RWPE2 (cell line): ENCODE data around the gene NSD1.
A peak's percentile ranks its signal among the peaks of the same experiment; 100 is the strongest.
"Not testable (repeated sequence)": the region's sequence is repeated elsewhere in the genome, so short reads cannot be mapped to it uniquely, and the experiment has no call there.

Experiments
- ATAC-seq: fragments of 200-7000 bp; cut with Tn5 transposase; 3 replicates; pipeline ENCODE4 v1.9.1; 2021; ENCODE audit warnings: low read depth
- DNase-seq: peaks from one replicate; pipeline ENCODE4 v3.0.0-alpha.2; 2020; ENCODE audit warnings: low spot score
- H3K27ac ChIP-seq: fragments of 450-650 bp; 2 replicates; pipeline ENCODE4 v1.5.1; 2017; ENCODE audit warnings: mild to moderate bottlenecking; ENCODE audit not compliant: poor library complexity, severe bottlenecking
- H3K27me3 ChIP-seq: fragments of 250-450 bp; sonication (Bioruptor Pico); 2 replicates; pipeline ENCODE4 v1.5.1; 2021; ENCODE audit warnings: mild to moderate bottlenecking, moderate library complexity; ENCODE audit not compliant: insufficient read depth, poor library complexity, severe bottlenecking
- H3K36me3 ChIP-seq: fragments of 250-450 bp; sonication (Bioruptor Pico); 2 replicates; pipeline ENCODE4 v1.5.1; 2020; ENCODE audit warnings: low read depth, mild to moderate bottlenecking, moderate library complexity
- H3K4me1 ChIP-seq: fragments of 250-450 bp; sonication (Bioruptor Pico); 2 replicates; pipeline ENCODE4 v1.5.1; 2021; ENCODE audit warnings: mild to moderate bottlenecking, moderate library complexity; ENCODE audit not compliant: insufficient read depth, poor library complexity, severe bottlenecking
- H3K4me3 ChIP-seq: fragments of 250-450 bp; sonication (Bioruptor Pico); 2 replicates; pipeline ENCODE4 v1.5.1; 2021; ENCODE audit warnings: mild to moderate bottlenecking, moderate library complexity; ENCODE audit not compliant: severe bottlenecking
- H3K9me3 ChIP-seq: fragments of 250-450 bp; sonication (Bioruptor Pico); 2 replicates; pipeline ENCODE4 v1.5.1; 2021; ENCODE audit warnings: mild to moderate bottlenecking, moderate library complexity; ENCODE audit not compliant: severe bottlenecking
- TF ChIP-seq, protein P1 (sequence below): fragments of 450-650 bp; IDR thresholded peaks from one replicate; pipeline ENCODE4 v1.5.1; 2017; ENCODE audit warnings: mild to moderate bottlenecking, moderate library complexity; ENCODE audit not compliant: poor library complexity, severe bottlenecking

Gene NSD1

DNA sequence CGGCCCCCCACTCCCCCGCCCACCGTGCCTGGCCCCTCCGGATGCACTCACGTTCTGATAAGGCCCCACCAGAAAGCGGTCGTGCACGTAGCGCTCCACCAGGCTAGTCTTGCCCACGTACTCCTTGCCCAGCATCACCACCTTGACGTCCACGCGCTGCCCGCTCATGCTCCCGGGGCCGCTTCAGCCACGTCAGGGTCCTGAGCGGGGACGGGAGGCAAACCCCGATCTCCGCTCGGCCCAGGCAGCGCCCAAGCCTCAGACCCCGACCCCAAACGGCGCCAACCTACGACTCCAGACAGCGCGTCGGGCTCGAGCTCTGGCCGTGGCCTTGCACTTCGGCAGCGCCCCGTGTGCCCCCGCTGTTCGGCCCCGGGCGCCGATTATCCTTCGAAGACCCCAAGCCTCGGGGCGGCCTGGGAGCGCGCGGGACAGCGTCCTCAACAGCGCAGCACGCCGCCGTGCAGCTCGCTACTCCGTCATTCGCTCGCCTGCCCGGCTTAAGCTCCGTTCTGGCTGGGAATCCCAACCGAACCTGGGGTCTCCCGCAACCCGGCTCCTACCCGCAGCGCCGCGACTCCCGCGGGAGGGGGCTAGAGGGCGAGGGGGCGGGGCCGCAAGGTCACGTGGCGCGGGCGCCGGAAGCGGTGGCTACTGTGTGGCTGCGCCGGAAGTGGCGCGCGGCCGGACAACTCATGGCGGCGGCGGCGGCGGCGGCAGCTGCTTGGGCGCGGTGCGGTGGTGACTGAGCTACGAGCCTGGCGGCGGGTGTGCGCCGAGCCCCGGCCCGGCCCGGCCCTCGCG, 169.8 kb downstream of the NSD1 start, which contains the start of the genes PRELID1 and RAB24:
PRELID1 (plus strand) TSS at position 679 of the 804 bp plus-strand sequence. CDS start 187 bp downstream, outside the sequence.
RAB24 (minus strand) TSS at position 599 of the 804 bp plus-strand sequence; CDS start at position 168, 431 bp downstream.
- Histone ChIP-seq H3K27me3 (no peaks in the 10 kb centered on the region), H3K4me3 (peak within 1 kb of the TSS; percentile 83), H3K4me1 (peaks cover 28% of the 10 kb centered on the region), H3K9me3 (no peaks in the 10 kb centered on the region), H3K27ac (peak within 1 kb of the TSS; percentile 75), H3K36me3 (peaks cover 31% of the 10 kb centered on the region)
- TF ChIP-seq, protein P1, sequence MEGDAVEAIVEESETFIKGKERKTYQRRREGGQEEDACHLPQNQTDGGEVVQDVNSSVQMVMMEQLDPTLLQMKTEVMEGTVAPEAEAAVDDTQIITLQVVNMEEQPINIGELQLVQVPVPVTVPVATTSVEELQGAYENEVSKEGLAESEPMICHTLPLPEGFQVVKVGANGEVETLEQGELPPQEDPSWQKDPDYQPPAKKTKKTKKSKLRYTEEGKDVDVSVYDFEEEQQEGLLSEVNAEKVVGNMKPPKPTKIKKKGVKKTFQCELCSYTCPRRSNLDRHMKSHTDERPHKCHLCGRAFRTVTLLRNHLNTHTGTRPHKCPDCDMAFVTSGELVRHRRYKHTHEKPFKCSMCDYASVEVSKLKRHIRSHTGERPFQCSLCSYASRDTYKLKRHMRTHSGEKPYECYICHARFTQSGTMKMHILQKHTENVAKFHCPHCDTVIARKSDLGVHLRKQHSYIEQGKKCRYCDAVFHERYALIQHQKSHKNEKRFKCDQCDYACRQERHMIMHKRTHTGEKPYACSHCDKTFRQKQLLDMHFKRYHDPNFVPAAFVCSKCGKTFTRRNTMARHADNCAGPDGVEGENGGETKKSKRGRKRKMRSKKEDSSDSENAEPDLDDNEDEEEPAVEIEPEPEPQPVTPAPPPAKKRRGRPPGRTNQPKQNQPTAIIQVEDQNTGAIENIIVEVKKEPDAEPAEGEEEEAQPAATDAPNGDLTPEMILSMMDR, result peak; percentile 60
- peak; percentile 26 for ATAC-seq
- DNase-seq, result peak; percentile 84

DNA sequence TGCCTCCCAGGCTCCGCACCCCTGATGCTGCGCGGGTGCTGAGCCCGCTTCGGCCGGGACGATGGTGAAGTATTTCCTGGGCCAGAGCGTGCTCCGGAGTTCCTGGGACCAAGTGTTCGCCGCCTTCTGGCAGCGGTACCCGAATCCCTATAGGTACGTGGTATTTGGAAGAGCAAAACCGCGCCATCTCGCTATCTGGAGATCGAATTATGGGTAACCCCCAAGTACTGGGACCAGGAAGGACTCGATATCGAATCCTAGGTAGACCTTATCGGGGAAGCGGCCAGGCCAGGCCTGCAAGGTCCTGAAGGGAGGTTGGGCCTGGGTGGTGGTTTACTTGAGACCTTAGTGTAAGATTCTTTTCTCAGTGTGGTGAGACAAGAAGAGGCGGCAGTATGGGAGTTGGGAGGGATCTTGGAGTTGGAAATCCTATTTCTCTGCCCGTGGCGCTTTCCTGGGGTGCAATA, 170.4 kb downstream of the NSD1 start:
- peak overlapping the region; percentile 75 for H3K27ac ChIP-seq
- H3K36me3 ChIP-seq, result peaks cover 35% of the 10 kb centered on the region
- H3K27me3 ChIP-seq, result no peaks in the 10 kb centered on the region
- H3K4me1 ChIP-seq, result peaks cover 28% of the 10 kb centered on the region
- DNase-seq, result no peak
- TF ChIP-seq, protein P1, result no peak
- no peak for ATAC-seq
- peak overlapping the region; percentile 83 for H3K4me3 ChIP-seq
- no peaks in the 10 kb centered on the region for H3K9me3 ChIP-seq

DNA sequence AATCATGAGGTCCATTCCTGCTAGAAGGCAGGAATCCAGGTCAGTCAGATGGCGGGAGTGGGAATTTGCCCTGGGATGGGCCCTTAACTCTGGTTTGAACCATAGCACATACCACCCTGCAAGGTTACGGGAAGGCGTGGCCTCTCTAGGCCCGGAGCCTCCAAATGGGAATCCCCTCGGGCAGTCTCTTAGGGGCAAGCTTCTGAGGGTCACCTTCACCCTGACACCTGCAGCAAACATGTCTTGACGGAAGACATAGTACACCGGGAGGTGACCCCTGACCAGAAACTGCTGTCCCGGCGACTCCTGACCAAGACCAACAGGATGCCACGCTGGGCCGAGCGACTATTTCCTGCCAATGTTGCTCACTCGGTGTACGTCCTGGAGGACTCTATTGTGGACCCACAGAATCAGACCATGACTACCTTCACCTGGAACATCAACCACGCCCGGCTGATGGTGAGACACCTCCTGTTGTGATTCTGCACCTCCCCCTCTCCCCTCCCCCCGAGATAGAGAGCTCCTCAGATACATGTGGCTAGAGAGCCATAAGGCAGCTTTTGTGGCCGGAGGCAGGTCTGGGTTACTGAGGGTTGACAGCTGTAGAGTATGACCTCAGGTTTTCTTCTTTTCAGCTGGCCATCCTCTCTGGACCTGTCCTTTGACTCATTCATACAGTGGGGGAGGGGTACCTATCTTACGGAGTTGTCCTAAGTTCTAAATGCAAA, 171.0 kb downstream of the NSD1 start:
- Histone ChIP-seq H3K4me3 (peak overlapping the region; percentile 83), H3K9me3 (no peaks in the 10 kb centered on the region), H3K4me1 (peaks cover 28% of the 10 kb centered on the region), H3K36me3 (peaks cover 41% of the 10 kb centered on the region), H3K27ac (peak overlapping the region; percentile 75), H3K27me3 (no peaks in the 10 kb centered on the region)
- TF ChIP-seq, protein P1, result no peak
- no peak for ATAC-seq
- no peak for DNase-seq

DNA sequence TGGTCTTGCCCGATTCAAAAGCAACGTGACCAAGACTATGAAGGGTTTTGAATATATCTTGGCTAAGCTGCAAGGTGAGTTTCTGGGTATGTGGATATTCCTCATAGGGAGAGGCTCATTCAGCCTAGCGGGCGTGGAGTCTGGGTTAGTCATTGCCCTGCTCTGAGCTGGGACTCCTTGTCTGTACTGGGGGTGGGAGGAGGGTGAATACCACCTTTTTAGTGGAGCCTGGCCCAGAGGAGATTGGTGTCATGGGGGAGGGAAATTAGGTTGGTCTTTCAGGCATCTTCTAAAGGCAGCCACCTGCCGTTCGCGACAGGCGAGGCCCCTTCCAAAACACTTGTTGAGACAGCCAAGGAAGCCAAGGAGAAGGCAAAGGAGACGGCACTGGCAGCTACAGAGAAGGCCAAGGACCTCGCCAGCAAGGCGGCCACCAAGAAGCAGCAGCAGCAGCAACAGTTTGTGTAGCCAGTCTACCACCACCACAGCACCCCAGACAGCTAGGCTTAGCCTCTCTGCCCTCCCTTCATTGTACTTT, 172.6 kb downstream of the NSD1 start:
- not testable (repeated sequence) for H3K9me3 ChIP-seq, H3K4me3 ChIP-seq, ATAC-seq, H3K27me3 ChIP-seq, DNase-seq
- H3K27ac ChIP-seq, result peak overlapping the region; percentile 75
- H3K36me3 ChIP-seq, result peaks cover 43% of the 10 kb centered on the region
- H3K4me1 ChIP-seq, result peaks cover 16% of the 10 kb centered on the region
